Stomach (tissue), 4 donors: ENCODE measurements around the gene GCGR.

Experiments used
- CTCF ChIP-seq, 7 experiments: fragments of 450-650 bp in 4 of 7; fragments of 200-600 bp in 3 of 7; sonication (generic) in 3 of 7; IDR thresholded peaks; one replicate each; pipeline ENCODE4 v1.5.1; 2016 to 2019; ENCODE audit warnings: antibody characterized with exemption in 7 of 7, control low read depth in 2 of 7, mild to moderate bottlenecking in 1 of 7
- EP300 ChIP-seq: sonication (generic); formaldehyde crosslinking; IDR thresholded peaks from one replicate; pipeline ENCODE4 v1.6.1; 2017; ENCODE audit warnings: antibody characterized with exemption
- POLR2A ChIP-seq, 4 donors: fragments of 450-650 bp; IDR thresholded peaks; one replicate each; pipeline ENCODE4 v1.6.1; 2016; ENCODE audit warnings: antibody characterized with exemption in 4 of 4, control low read depth in 2 of 4, mild to moderate bottlenecking in 1 of 4, moderate library complexity in 1 of 4
- POLR2AphosphoS5 ChIP-seq, 3 donors: sonication (generic); formaldehyde crosslinking; IDR thresholded peaks; one replicate each; pipeline ENCODE4 v1.6.1; 2016; ENCODE audit warnings: antibody characterized with exemption in 3 of 3

- TF ChIP-seq CTCF (IDR thresholded peaks at IDR 0.05) (no peak), POLR2AphosphoS5 (IDR thresholded peaks at IDR 0.05) (no peak), POLR2A (IDR thresholded peaks at IDR 0.05) (no peak), EP300 (no peak)
Observed at GRCh38 chr17:81863123-81863675, 59.2 kb downstream of the GCGR start.
